CD14-positive monocyte (primary cell): ENCODE data around the gene A4GALT. TPM values are rescaled to one million over a fixed set of nuclear protein-coding genes. Genes with fewer than 3 reads are reported as not detected.

ENCODE experiments used
- DNase-seq, 3 donors: peaks; one replicate each; pipeline ENCODE4 v3.0.0-alpha.2; 2011 to 2022
- H2AFZ ChIP-seq: 2 replicates; pipeline ENCODE4 v1.6.0; 2012; ENCODE audit warnings: mild to moderate bottlenecking, low read depth, low read length, inconsistent platforms; ENCODE audit not compliant: insufficient read depth, poor library complexity, severe bottlenecking
- H3K27ac ChIP-seq, 2 donors: 1 replicate in 1 of 2; 2 replicates in 1 of 2; pipeline ENCODE4 v1.5.1; 2012 to 2013; ENCODE audit warnings: low read length in 2 of 2, control low read depth in 1 of 2, inconsistent platforms in 1 of 2, low read depth in 1 of 2, mild to moderate bottlenecking in 1 of 2
- H3K27me3 ChIP-seq, 2 donors: one replicate each; pipeline versions ENCODE4 v1.6.0 to v1.6.1; 2011 to 2013; ENCODE audit warnings: low read length in 2 of 2; ENCODE audit not compliant: control insufficient read depth in 2 of 2, insufficient read depth in 2 of 2
- H3K36me3 ChIP-seq, 2 donors: replicated peaks in 1 of 2; 1 replicate in 1 of 2; 2 replicates in 1 of 2; pipeline versions ENCODE4 v1.5.1 to v1.6.1; 2012 to 2013; ENCODE audit warnings: low read length in 2 of 2, control low read depth in 1 of 2, inconsistent platforms in 1 of 2, mild to moderate bottlenecking in 1 of 2; ENCODE audit not compliant: insufficient read depth in 2 of 2, control insufficient read depth in 1 of 2
- H3K4me1 ChIP-seq, 2 donors: 1 replicate in 1 of 2; 2 replicates in 1 of 2; pipeline versions ENCODE4 v1.5.1 to v1.6.1; 2012 to 2013; ENCODE audit warnings: low read length in 2 of 2, control low read depth in 1 of 2, inconsistent platforms in 1 of 2, mild to moderate bottlenecking in 1 of 2, moderate library complexity in 1 of 2; ENCODE audit not compliant: insufficient read depth in 2 of 2, control insufficient read depth in 1 of 2
- H3K4me2 ChIP-seq: replicated peaks from 2 replicates; pipeline ENCODE3; 2012; ENCODE audit warnings: low read length, moderate library complexity, mild to moderate bottlenecking; ENCODE audit not compliant: poor library complexity, severe bottlenecking; ENCODE audit errors: extremely low read depth
- H3K4me3 ChIP-seq, 3 experiments: fragments of 200-600 bp in 1 of 3; sonication (generic) in 1 of 3; replicated peaks in 1 of 3; 1 replicate in 2 of 3; 2 replicates in 1 of 3; pipeline ENCODE4 v1.5.1; 2011 to 2013; ENCODE audit warnings: low read length in 3 of 3, mild to moderate bottlenecking in 3 of 3, control low read depth in 2 of 3, low read depth in 2 of 3, inconsistent platforms in 1 of 3, moderate library complexity in 1 of 3
- H3K79me2 ChIP-seq: 2 replicates; pipeline ENCODE4 v1.6.0; 2012; ENCODE audit warnings: mild to moderate bottlenecking, control low read depth, inconsistent platforms, low read length, moderate library complexity; ENCODE audit not compliant: insufficient read depth
- H3K9ac ChIP-seq: 2 replicates; pipeline ENCODE4 v1.6.0; 2017; ENCODE audit warnings: low read length, mild to moderate bottlenecking; ENCODE audit not compliant: insufficient read depth, poor library complexity, severe bottlenecking
- H3K9me3 ChIP-seq, 2 donors: replicated peaks in 1 of 2; 1 replicate in 1 of 2; 2 replicates in 1 of 2; pipeline versions ENCODE4 v1.5.1 to v1.6.1; 2012 to 2013; ENCODE audit warnings: low read length in 2 of 2, control low read depth in 1 of 2; ENCODE audit not compliant: control insufficient read depth in 1 of 2, insufficient read depth in 1 of 2
- H4K20me1 ChIP-seq: 2 replicates; pipeline ENCODE4 v1.6.0; 2012; ENCODE audit warnings: mild to moderate bottlenecking, low read length, control low read depth, moderate library complexity; ENCODE audit not compliant: insufficient read depth
- H3K27ac Mint-ChIP-seq, 7 donors: one replicate each; pipeline ENCODE4 v1.8.0; 2020; ENCODE audit warnings: mild to moderate bottlenecking in 7 of 7, mixed read lengths in 7 of 7, moderate library complexity in 6 of 7, inconsistent platforms in 2 of 7
- H3K27me3 Mint-ChIP-seq, 3 donors: one replicate each; pipeline ENCODE4 v1.8.0; 2021 to 2022; ENCODE audit warnings: low read depth in 3 of 3, mild to moderate bottlenecking in 3 of 3, mixed read lengths in 3 of 3, moderate library complexity in 3 of 3, inconsistent platforms in 1 of 3
- H3K36me3 Mint-ChIP-seq, 2 donors: one replicate each; pipeline ENCODE4 v1.8.0; 2020; ENCODE audit warnings: mixed read lengths in 2 of 2, inconsistent platforms in 1 of 2, mild to moderate bottlenecking in 1 of 2
- H3K4me1 Mint-ChIP-seq: one replicate; pipeline ENCODE4 v1.8.0; 2020; ENCODE audit warnings: mild to moderate bottlenecking, mixed read lengths
- H3K4me3 Mint-ChIP-seq, 2 donors: one replicate each; pipeline ENCODE4 v1.8.0; 2020; ENCODE audit warnings: mild to moderate bottlenecking in 2 of 2, mixed read lengths in 2 of 2, moderate library complexity in 1 of 2
- H3K9me3 Mint-ChIP-seq, 7 donors: one replicate each; pipeline ENCODE4 v1.8.0; 2020 to 2022; ENCODE audit warnings: mixed read lengths in 7 of 7, mild to moderate bottlenecking in 6 of 7, moderate library complexity in 6 of 7, inconsistent platforms in 2 of 7
- WGBS: methylation state at CpG from one replicate; pipeline ENCODE4 v1.1.5; 2013; ENCODE audit warnings: missing lambda C conversion rate; ENCODE audit not compliant: insufficient coverage; 5-methylcytosine and 5-hydroxymethylcytosine counted together
- intact Hi-C, 2 donors: fragments of 100-400 bp; cut with micrococcal nuclease; formaldehyde crosslinking; loops; one replicate each; pipeline versions ENCODE4 v1.15.0 to v1.15.1; 2023
- polyA plus RNA-seq, 3 donors: library from polyadenylated mRNA; depleted of rRNA in 1 of 3; unstranded in 2 of 3; stranded (reverse) in 1 of 3; fragments of 300-500 nt in 2 of 3; fragments of >200 nt in 1 of 3; fragmentation: Illumina TruSeq in 2 of 3; gene quantifications; 1 replicate in 2 of 3; 2 replicates in 1 of 3; pipeline ENCODE4 v1.2.3, GENCODE V29; 2012 to 2021
- TF ChIP-seq, protein P1 (sequence below): fragments of 200-600 bp; IDR thresholded peaks from one replicate; pipeline ENCODE4 v1.8.0; 2022; ENCODE audit warnings: antibody characterized with exemption, mild to moderate bottlenecking

Gene A4GALT
- polyA plus RNA-seq, 3 donors, result not detected

DNA sequence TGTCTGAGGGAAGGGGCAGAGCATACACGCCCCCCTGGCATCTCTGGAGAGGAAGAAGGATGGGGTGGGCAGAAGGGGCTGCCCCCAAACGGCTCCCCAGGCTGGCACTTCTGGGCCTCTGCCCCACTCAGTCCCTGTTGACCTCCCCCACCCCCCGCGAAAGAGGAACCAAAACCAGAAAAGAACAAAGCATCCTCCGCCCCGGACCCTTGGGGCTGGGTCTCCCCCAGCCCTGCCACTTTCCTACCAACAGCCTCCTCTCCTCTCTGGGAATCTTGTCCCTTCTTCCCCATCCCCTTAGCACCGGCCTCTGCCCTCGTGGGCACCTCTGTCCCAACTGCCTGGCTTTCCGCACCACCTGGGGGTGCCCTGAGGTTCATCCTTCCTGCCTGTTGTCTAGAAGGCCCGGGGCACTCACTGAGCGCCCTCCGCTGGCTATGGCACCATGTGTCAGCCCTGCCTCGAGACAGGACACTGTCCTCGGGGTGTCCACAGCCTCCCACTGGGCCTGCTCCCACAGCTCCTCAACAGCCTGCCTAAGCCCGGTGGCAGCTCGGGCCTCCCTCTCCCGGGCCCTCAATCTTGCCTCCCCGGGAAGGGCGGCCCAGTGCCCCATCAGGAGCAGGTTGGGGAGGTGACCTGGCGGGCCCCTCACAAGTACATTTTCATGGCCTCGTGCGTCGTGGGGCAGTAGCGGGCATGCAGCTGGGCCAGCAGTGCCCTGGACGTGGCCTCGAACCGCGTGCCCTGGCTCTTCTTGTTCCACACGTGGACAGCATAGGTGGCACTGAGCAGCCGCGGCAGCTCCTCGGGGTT is 28.2 kb downstream of the A4GALT start:
- no peaks in the 10 kb centered on the region for H3K27me3 ChIP-seq
- H3K9ac ChIP-seq, result no peak overlapping the region
- H3K79me2 ChIP-seq, result no peaks in the 10 kb centered on the region
- Mint-ChIP-seq H3K9me3 (no peaks in the 10 kb centered on the region), H3K27ac (peak overlapping the region in 1 of 7 donors; percentile 52), H3K36me3 (no peaks in the 10 kb centered on the region), H3K4me1 (peaks cover 6% of the 10 kb centered on the region), H3K27me3 (peaks cover 0 to 7% (median 5%) of the 10 kb centered on the region in 3 donors), H3K4me3 (no peak overlapping the region)
- intact Hi-C loops, result no loop called here
- DNase-seq, result no peak
- H3K27ac ChIP-seq, result no peak overlapping the region
- TF ChIP-seq, protein P1, sequence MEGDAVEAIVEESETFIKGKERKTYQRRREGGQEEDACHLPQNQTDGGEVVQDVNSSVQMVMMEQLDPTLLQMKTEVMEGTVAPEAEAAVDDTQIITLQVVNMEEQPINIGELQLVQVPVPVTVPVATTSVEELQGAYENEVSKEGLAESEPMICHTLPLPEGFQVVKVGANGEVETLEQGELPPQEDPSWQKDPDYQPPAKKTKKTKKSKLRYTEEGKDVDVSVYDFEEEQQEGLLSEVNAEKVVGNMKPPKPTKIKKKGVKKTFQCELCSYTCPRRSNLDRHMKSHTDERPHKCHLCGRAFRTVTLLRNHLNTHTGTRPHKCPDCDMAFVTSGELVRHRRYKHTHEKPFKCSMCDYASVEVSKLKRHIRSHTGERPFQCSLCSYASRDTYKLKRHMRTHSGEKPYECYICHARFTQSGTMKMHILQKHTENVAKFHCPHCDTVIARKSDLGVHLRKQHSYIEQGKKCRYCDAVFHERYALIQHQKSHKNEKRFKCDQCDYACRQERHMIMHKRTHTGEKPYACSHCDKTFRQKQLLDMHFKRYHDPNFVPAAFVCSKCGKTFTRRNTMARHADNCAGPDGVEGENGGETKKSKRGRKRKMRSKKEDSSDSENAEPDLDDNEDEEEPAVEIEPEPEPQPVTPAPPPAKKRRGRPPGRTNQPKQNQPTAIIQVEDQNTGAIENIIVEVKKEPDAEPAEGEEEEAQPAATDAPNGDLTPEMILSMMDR, result no peak
- WGBS, result 68% methylated on average over 29 of the region's 32 CpGs
- H3K4me2 ChIP-seq, result no peak overlapping the region
- no peaks in the 10 kb centered on the region for H3K9me3 ChIP-seq
- H3K4me1 ChIP-seq, result peaks cover 0 to 3% of the 10 kb centered on the region in 2 donors
- no peaks in the 10 kb centered on the region for H4K20me1 ChIP-seq
- H3K4me3 ChIP-seq, result no peak overlapping the region
- H2AFZ ChIP-seq, result no peak overlapping the region
- no peaks in the 10 kb centered on the region for H3K36me3 ChIP-seq

DNA sequence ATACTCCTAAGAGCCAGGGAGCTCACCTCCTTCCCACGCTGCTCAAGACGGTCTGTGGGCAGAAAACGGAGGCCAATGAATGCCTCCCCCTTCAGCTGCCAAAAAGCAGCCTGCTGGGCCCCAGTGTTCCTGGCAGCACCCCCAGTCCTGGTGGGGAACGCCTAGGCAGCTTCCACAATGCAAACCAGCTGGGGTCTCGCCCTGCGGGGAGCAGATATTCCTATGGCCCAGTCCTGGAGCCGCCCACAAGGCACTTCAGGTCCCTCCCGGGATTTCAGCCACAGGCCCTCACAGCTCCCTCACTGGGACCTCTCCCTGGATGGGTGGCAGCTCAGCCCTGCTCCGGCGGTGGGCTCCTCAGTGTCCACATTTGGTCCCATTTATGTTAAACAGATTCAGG is 29.2 kb downstream of the A4GALT start:
- no peaks in the 10 kb centered on the region for H3K9me3 ChIP-seq
- DNase-seq, result no peak
- no peaks in the 10 kb centered on the region for H3K27me3 ChIP-seq
- H3K4me1 ChIP-seq, result peaks cover 0 to 3% of the 10 kb centered on the region in 2 donors
- no peak overlapping the region for H3K27ac Mint-ChIP-seq
- H3K4me3 ChIP-seq, result no peak overlapping the region
- no peak overlapping the region for H3K27ac ChIP-seq
- no peaks in the 10 kb centered on the region for H3K36me3 Mint-ChIP-seq
- TF ChIP-seq, protein P1, result no peak
- no peaks in the 10 kb centered on the region for H4K20me1 ChIP-seq
- H3K4me2 ChIP-seq, result no peak overlapping the region
- WGBS, result 79% methylated on average over 8 of the region's 10 CpGs
- intact Hi-C loops, result no loop called here
- H3K4me3 Mint-ChIP-seq, result no peak overlapping the region
- H2AFZ ChIP-seq, result no peak overlapping the region
- no peak overlapping the region for H3K9ac ChIP-seq
- H3K4me1 Mint-ChIP-seq, result peaks cover 9% of the 10 kb centered on the region
- peaks cover 2 to 7% (median 5%) of the 10 kb centered on the region in 3 donors for H3K27me3 Mint-ChIP-seq
- no peaks in the 10 kb centered on the region for H3K9me3 Mint-ChIP-seq
- H3K79me2 ChIP-seq, result no peaks in the 10 kb centered on the region
- H3K36me3 ChIP-seq, result no peaks in the 10 kb centered on the region
